Fibroblast of pulmonary artery (primary cell): ENCODE results near the gene TRAPPC1.
A peak's percentile ranks its signal among the peaks of the same experiment; 100 is the strongest.

Source experiments
- DNase-seq: peaks from one replicate; pipeline ENCODE4 v3.0.0-alpha.2; 2010; ENCODE audit warnings: low read depth
- H3K4me3 ChIP-seq: replicated peaks from 2 replicates; pipeline ENCODE4 v1.5.1; 2011; ENCODE audit warnings: low read depth, mild to moderate bottlenecking, control low read depth, low read length, moderate library complexity
- TF ChIP-seq, protein P1 (sequence below): IDR thresholded peaks from 2 replicates; pipeline ENCODE4 v1.5.1; 2011; ENCODE audit warnings: mild to moderate bottlenecking, control low read depth, low read length, inconsistent platforms; ENCODE audit errors: missing control alignments

TRAPPC1 gene

DNA sequence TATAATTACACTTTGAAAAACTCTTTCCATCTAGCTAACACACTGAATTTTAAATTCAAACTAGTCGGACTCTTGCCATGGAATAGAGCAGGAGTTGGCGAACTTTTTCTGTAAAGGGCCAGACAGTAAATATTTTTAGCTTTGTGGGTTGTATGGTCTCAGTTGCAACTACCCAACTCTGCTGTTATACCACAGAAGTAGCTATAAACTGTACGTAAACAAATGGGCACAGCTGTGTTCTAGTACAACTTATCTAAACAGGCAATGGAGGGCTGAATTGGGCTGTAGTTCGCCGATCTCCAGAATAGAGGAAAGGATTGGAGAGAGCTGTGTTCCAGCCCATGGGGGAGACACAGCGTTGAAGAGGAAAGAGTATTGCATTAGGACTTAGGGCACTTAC lies 9.0 kb upstream of the TRAPPC1 start:
- TF ChIP-seq, protein P1, sequence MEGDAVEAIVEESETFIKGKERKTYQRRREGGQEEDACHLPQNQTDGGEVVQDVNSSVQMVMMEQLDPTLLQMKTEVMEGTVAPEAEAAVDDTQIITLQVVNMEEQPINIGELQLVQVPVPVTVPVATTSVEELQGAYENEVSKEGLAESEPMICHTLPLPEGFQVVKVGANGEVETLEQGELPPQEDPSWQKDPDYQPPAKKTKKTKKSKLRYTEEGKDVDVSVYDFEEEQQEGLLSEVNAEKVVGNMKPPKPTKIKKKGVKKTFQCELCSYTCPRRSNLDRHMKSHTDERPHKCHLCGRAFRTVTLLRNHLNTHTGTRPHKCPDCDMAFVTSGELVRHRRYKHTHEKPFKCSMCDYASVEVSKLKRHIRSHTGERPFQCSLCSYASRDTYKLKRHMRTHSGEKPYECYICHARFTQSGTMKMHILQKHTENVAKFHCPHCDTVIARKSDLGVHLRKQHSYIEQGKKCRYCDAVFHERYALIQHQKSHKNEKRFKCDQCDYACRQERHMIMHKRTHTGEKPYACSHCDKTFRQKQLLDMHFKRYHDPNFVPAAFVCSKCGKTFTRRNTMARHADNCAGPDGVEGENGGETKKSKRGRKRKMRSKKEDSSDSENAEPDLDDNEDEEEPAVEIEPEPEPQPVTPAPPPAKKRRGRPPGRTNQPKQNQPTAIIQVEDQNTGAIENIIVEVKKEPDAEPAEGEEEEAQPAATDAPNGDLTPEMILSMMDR = no peak
- DNase-seq = no peak

DNA sequence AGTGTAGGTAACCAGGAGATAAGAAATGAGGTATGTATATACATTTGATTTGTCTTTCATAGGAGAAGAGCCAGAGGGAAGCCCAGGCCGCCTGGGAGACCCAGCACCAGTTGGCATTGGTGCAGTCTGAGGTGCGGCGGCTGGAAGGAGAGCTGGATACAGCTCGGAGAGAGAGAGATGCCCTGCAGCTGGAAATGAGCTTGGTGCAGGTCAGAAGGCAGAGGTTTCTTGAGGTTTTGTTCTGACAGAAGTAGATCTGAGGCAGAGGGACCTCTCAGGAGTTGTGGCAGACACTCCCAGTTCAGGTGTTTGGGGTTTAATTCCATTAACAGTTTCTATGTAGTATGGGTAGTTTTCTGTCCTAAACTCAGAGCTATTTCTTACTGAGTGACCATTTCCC lies 8.3 kb upstream of the TRAPPC1 start:
- TF ChIP-seq, protein P1 = no peak
- no peak for DNase-seq
- no peak overlapping the region for H3K4me3 ChIP-seq

More for the DNA sequence above, 9.0 kb upstream of the TRAPPC1 start:
- no peak overlapping the region for H3K4me3 ChIP-seq

DNA sequence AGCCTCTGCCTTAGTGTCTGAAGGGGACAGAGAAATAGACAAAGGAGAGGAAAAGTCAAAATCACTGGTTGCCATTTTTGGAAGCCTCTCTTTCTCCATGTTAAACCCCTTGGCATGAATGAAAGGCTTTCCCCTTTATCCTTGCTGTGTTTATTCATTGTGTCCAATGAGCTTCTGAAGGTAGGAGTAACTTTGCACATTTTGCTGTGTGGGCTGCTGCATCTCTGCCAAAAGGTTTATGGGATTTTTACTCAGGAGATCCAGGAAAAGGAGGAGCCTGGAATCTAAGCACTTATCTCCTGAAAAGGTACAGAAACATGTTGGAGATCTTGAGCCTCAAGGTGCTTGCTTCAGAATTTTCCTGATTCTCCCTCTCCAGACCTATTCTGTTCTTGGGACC lies 4.1 kb upstream of the TRAPPC1 start:
- DNase-seq = no peak
- TF ChIP-seq, protein P1 = no peak
- no peak overlapping the region for H3K4me3 ChIP-seq

DNA sequence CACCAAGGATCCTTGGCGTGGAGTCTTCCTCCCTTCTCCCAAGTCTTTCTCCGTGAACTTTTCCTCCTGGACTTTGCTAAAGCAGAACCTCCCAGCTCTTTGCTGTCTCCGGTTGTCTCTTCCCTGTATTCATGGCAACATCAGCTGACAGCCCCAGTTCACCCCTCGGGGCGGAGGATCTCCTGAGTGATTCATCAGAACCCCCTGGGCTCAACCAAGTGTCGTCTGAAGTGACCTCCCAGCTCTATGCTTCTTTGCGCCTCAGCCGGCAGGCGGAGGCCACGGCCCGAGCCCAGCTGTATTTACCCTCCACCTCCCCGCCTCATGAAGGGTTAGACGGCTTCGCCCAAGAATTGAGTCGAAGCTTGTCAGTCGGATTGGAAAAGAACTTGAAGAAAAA lies 1.2 kb upstream of the TRAPPC1 start:
- peak; percentile 49 for DNase-seq
- peak overlapping the region; percentile 99 for H3K4me3 ChIP-seq
- TF ChIP-seq, protein P1 = peak; percentile 29

DNA sequence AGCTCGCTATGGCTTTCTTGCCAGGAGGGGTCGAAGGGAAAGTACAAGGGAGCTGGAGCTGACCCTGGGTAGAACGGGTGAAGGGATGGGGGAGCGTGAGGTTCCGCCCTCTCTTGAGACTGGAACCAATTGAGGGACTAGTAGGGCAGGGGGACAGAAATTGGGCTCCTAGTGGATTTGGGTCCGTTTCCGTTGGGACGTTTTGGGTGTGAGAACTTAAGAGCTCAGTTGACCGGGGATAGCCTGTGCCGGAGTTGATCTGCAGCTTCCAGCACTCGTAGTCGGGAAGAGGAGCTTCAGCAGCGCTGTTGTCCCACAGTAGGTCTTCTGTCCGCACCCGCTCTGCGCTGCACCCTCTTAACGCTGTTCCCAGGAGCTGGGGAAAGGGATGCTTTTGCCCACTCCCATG lies 741 bp upstream of the TRAPPC1 start:
- TF ChIP-seq, protein P1 = no peak
- DNase-seq = peak; percentile 27

DNA sequence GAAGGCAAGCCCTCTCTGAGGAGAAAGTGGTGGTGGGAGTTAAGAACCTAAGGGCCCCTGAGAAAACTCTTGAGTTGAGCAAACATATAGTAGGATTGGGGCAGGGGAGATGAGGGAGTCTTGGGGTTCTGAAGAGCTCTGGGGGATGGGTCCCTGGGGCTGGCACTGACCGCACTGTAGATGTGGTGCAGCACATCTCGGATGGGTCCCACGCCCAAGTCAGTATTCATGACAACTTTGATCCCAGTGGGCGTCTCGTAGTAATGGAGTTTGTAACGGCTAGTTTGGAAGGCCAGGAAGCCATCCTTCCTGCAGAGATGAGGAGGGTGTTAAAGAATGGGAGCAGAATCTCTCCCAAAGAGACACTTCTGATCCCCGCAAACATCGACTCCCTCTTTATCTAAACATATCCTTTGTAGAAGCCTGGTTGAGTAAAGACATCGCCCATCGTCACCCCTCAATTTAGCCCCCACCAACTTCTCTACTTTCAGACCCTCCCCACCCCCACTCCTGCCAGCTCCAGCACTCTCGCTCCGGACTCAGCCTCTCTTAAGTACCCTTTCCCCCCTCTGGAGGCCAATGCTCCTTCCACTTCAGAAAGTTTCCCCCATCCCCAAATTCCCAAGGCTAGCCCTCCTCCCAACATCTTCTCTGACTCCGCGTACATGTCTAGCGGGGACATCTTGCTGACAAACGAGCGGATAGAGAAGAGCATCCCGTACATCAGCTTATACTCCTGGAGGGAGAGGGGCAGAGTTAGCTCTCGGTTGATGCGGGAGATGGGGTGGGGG lies 710 bp downstream of the TRAPPC1 start:
- H3K4me3 ChIP-seq = peak overlapping the region; percentile 99
- DNase-seq = no peak
- TF ChIP-seq, protein P1 = no peak

More for the DNA sequence above, 741 bp upstream of the TRAPPC1 start:
- peak overlapping the region; percentile 99 for H3K4me3 ChIP-seq
